ENCODE measurements around the gene ZBED3.

Gene ZBED3

DNA sequence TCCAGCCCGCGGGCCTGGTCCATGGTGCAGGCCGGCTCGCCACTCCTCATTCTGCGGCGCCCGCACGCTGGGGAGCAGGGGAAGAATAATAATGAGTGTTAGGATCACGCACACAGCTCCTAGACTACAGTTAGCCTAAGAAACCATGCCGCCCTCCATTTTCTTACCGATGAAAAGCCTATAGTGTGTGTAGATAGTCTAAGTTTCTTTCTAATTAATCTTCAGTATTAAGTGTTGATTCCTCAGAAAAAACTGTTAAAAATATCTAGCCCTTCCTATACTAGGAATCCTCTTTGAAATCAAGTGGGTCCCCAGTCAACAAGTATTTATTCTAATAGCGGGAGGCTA lies 9.3 kb downstream of the ZBED3 start:
- Histone ChIP-seq H3K27ac (ENCODE audit: poor library complexity, severe bottlenecking) (no peak overlapping the region), H3K9me3 (ENCODE audit: severe bottlenecking) (no peaks in the 10 kb centered on the region), H3K4me3 (ENCODE audit: severe bottlenecking) (peak overlapping the region; percentile 42), H3K36me3 (ENCODE audit: low read depth) (no peaks in the 10 kb centered on the region), H3K27me3 (ENCODE audit: insufficient read depth, poor library complexity, severe bottlenecking) (no peaks in the 10 kb centered on the region), H3K4me1 (ENCODE audit: insufficient read depth, poor library complexity, severe bottlenecking) (no peaks in the 10 kb centered on the region)
- DNase-seq (ENCODE audit: low spot score) (no peak), ATAC-seq (ENCODE audit: low read depth) (no peak)
- TF ChIP-seq, protein P1, sequence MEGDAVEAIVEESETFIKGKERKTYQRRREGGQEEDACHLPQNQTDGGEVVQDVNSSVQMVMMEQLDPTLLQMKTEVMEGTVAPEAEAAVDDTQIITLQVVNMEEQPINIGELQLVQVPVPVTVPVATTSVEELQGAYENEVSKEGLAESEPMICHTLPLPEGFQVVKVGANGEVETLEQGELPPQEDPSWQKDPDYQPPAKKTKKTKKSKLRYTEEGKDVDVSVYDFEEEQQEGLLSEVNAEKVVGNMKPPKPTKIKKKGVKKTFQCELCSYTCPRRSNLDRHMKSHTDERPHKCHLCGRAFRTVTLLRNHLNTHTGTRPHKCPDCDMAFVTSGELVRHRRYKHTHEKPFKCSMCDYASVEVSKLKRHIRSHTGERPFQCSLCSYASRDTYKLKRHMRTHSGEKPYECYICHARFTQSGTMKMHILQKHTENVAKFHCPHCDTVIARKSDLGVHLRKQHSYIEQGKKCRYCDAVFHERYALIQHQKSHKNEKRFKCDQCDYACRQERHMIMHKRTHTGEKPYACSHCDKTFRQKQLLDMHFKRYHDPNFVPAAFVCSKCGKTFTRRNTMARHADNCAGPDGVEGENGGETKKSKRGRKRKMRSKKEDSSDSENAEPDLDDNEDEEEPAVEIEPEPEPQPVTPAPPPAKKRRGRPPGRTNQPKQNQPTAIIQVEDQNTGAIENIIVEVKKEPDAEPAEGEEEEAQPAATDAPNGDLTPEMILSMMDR (IDR thresholded peaks at IDR 0.05; ENCODE audit: poor library complexity, severe bottlenecking), result peak; percentile 73

DNA sequence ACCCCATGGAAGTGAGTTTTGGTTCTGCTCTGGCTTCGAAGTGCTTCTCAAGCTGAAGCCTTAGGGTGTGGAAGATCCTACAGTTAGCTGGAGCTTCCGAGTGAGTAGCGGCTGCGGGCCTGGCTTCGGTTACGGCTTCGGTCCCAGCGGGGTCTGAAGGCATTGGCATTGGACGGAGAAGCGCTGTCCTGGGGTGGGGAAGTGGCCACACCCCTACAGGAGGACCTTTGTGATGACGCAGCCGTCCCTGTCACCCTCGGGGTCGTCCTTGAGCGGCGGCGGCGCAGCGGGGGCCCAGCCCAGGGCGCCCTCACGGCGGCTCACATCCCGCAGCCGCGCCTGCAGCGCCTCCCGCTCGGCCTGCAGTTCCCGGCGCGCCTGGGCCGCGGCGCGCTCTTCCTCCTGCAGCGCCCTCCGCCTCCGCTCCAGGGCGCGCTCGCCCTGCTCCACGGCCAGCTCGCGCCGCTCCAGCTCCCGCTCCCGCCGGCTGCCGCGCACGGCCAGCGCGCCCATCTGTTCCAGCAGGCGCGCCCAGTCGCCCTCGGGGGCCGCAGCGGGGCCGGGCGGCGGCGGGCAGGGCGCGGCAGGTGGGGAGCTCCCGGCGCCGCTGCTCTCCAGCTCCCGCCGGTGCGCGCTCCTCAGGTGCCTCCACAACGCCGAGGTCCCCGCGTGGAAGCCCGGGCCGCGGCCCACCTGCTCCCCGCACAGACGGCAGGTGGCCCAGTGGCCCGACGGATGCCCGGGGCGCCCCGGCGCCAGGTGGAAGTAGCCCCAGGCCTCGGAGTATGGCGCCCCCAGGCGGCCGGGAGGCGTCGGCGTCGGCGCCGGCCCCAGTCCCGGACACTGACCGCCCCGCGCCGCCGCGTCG lies 9.9 kb downstream of the ZBED3 start:
- TF ChIP-seq, protein P1 (IDR thresholded peaks at IDR 0.05; ENCODE audit: poor library complexity, severe bottlenecking), result peak; percentile 92
- H3K9me3 ChIP-seq (ENCODE audit: severe bottlenecking), result no peaks in the 10 kb centered on the region
- H3K4me1 ChIP-seq (ENCODE audit: insufficient read depth, poor library complexity, severe bottlenecking), result no peaks in the 10 kb centered on the region
- H3K27ac ChIP-seq (ENCODE audit: poor library complexity, severe bottlenecking), result no peak overlapping the region
- ATAC-seq (ENCODE audit: low read depth), result peak; percentile 88
- peak overlapping the region; percentile 42 for H3K4me3 ChIP-seq (ENCODE audit: severe bottlenecking)
- H3K27me3 ChIP-seq (ENCODE audit: insufficient read depth, poor library complexity, severe bottlenecking), result no peaks in the 10 kb centered on the region
- no peaks in the 10 kb centered on the region for H3K36me3 ChIP-seq (ENCODE audit: low read depth)
- no peak for DNase-seq (ENCODE audit: low spot score)

- ATAC-seq (ENCODE audit: low read depth) (no peak), DNase-seq (ENCODE audit: low spot score) (no peak)
- Histone ChIP-seq H3K4me1 (ENCODE audit: insufficient read depth, poor library complexity, severe bottlenecking) (no peaks in the 10 kb centered on the region), H3K9me3 (ENCODE audit: severe bottlenecking) (no peaks in the 10 kb centered on the region), H3K36me3 (ENCODE audit: low read depth) (no peaks in the 10 kb centered on the region), H3K4me3 (ENCODE audit: severe bottlenecking) (no peak overlapping the region), H3K27ac (ENCODE audit: poor library complexity, severe bottlenecking) (no peak overlapping the region), H3K27me3 (ENCODE audit: insufficient read depth, poor library complexity, severe bottlenecking) (no peaks in the 10 kb centered on the region)
- TF ChIP-seq, protein P1 (IDR thresholded peaks at IDR 0.05; ENCODE audit: poor library complexity, severe bottlenecking), result no peak
These were observed 12.3 kb downstream of the ZBED3 start for GRCh38 chr5:77074745-77075144.

- DNase-seq (ENCODE audit: low spot score), result no peak
- no peak for ATAC-seq (ENCODE audit: low read depth)
- H3K4me1 ChIP-seq (ENCODE audit: insufficient read depth, poor library complexity, severe bottlenecking), result no peaks in the 10 kb centered on the region
These were observed 13.4 kb downstream of the ZBED3 start for GRCh38 chr5:77073667-77074066.

More at GRCh38 chr5:77073667-77074066, 13.4 kb downstream of the ZBED3 start:
- H3K27me3 ChIP-seq (ENCODE audit: insufficient read depth, poor library complexity, severe bottlenecking), result no peaks in the 10 kb centered on the region
- no peaks in the 10 kb centered on the region for H3K9me3 ChIP-seq (ENCODE audit: severe bottlenecking)
- TF ChIP-seq, protein P1 (IDR thresholded peaks at IDR 0.05; ENCODE audit: poor library complexity, severe bottlenecking), result no peak
- H3K4me3 ChIP-seq (ENCODE audit: severe bottlenecking), result no peak overlapping the region
- no peaks in the 10 kb centered on the region for H3K36me3 ChIP-seq (ENCODE audit: low read depth)
- no peak overlapping the region for H3K27ac ChIP-seq (ENCODE audit: poor library complexity, severe bottlenecking)
